ENCODE results near the gene CFTR.

Gene CFTR

DNA sequence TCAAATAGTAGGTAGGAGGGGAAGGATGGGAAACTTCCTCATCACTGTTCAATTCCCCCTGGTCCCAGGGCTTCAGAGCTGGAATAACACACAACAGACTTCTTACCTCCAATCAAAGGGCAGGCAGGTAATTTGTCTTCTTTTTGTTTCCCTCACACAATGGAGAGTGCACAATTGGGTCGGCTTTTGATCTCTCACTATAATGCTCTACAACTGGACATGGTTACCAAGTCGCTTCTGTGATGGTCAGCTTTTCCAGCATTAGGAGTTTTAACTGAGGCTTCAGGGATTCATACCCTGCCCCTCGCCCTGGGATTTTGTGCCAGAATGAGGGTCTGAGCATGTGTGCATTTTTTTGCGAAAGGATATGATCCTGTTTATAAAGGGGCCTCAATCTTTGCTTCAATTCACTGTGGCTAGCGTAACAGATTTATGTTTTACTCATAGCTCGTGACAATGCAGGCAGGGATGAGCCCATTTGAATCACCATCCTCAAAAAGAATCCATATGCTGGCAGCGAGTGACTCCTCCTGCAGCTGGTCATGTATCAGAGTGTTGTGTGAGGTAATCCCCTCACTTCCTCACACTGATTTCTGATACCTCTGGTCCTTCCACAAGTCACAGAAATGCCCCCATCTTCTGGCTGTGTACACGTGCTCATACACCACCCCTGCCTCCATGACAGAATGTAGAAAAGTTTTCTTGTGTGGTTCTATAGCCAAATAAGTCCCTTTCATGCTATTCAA, 203.8 kb downstream of the CFTR start:
- H3K9me3 ChIP-seq (ENCODE audit: insufficient read depth, low read length, severe bottlenecking): no peaks in the 10 kb centered on the region
- H3K36me3 ChIP-seq (ENCODE audit: insufficient read depth, low read length): no peaks in the 10 kb centered on the region
- no peak overlapping the region for H2AFZ ChIP-seq (ENCODE audit: low read depth, low read length)
- no peak overlapping the region for H3K4me3 ChIP-seq (ENCODE audit: low read depth in 1 of 2, low read length in 2 of 2)
- no peaks in the 10 kb centered on the region for H3K79me2 ChIP-seq (ENCODE audit: insufficient read depth, low read length)
- no peaks in the 10 kb centered on the region for H4K20me1 ChIP-seq (ENCODE audit: insufficient read depth, low read length)
- H3K9ac ChIP-seq (ENCODE audit: low read depth, low read length): no peak overlapping the region
- no peaks in the 10 kb centered on the region for H3K27me3 ChIP-seq (ENCODE audit: insufficient read depth, low read length, poor library complexity)
- H3K4me1 ChIP-seq (ENCODE audit: insufficient read depth, low read length): peaks cover 11% of the 10 kb centered on the region
- peak; percentile 41; the same call in 1 of the 3 replicates for ATAC-seq (ENCODE audit: insufficient read depth, low read depth)
- TF ChIP-seq, protein P1, sequence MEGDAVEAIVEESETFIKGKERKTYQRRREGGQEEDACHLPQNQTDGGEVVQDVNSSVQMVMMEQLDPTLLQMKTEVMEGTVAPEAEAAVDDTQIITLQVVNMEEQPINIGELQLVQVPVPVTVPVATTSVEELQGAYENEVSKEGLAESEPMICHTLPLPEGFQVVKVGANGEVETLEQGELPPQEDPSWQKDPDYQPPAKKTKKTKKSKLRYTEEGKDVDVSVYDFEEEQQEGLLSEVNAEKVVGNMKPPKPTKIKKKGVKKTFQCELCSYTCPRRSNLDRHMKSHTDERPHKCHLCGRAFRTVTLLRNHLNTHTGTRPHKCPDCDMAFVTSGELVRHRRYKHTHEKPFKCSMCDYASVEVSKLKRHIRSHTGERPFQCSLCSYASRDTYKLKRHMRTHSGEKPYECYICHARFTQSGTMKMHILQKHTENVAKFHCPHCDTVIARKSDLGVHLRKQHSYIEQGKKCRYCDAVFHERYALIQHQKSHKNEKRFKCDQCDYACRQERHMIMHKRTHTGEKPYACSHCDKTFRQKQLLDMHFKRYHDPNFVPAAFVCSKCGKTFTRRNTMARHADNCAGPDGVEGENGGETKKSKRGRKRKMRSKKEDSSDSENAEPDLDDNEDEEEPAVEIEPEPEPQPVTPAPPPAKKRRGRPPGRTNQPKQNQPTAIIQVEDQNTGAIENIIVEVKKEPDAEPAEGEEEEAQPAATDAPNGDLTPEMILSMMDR (IDR thresholded peaks at IDR 0.05; ENCODE audit: borderline replicate concordance, extremely low read depth, low read length, poor library complexity, severe bottlenecking): no peak
- TF ChIP-seq EZH2 (IDR thresholded peaks at IDR 0.05; ENCODE audit: borderline replicate concordance, low read depth, low read length, severe bottlenecking): no peak
- DNase-seq: no peak
- no peak overlapping the region for H3K27ac ChIP-seq (ENCODE audit: low read length)
- no peak overlapping the region for H3K4me2 ChIP-seq (ENCODE audit: insufficient read depth, low read length)

DNA sequence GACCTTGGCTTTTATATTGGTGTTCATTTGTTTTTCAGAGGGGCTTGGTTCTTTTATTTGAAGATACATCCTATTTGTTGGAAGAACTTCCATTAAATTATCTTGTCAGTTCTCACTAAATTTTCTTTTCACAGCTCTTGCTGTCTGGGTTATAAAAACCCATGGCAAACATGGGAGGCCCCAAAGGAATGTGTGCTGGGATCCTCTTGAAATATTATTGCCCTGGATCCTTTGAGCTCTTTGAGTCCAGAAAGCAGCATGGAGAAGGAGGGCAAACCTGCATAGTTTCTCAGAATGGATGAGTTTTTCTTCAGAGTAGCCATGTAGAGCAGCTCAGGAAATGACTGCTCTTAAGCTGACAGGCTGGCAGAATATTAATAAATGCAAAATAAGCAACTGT, 206.0 kb downstream of the CFTR start:
- ATAC-seq (ENCODE audit: insufficient read depth, low read depth): peak; percentile 16; the same call in 1 of the 3 replicates
- no peaks in the 10 kb centered on the region for H3K36me3 ChIP-seq (ENCODE audit: insufficient read depth, low read length)
- no peak overlapping the region for H3K9ac ChIP-seq (ENCODE audit: low read depth, low read length)
- H3K79me2 ChIP-seq (ENCODE audit: insufficient read depth, low read length): no peaks in the 10 kb centered on the region
- H3K4me3 ChIP-seq (ENCODE audit: low read depth in 1 of 2, low read length in 2 of 2): no peak overlapping the region
- H2AFZ ChIP-seq (ENCODE audit: low read depth, low read length): peak overlapping the region; percentile 33; the same call in 1 of the 2 replicates
- H3K27me3 ChIP-seq (ENCODE audit: insufficient read depth, low read length, poor library complexity): no peaks in the 10 kb centered on the region
- no peaks in the 10 kb centered on the region for H4K20me1 ChIP-seq (ENCODE audit: insufficient read depth, low read length)
- H3K4me2 ChIP-seq (ENCODE audit: insufficient read depth, low read length): no peak overlapping the region
- H3K4me1 ChIP-seq (ENCODE audit: insufficient read depth, low read length): peaks cover 11% of the 10 kb centered on the region
- TF ChIP-seq, protein P1 (IDR thresholded peaks at IDR 0.05; ENCODE audit: borderline replicate concordance, extremely low read depth, low read length, poor library complexity, severe bottlenecking): no peak
- no peak for TF ChIP-seq EZH2 (IDR thresholded peaks at IDR 0.05; ENCODE audit: borderline replicate concordance, low read depth, low read length, severe bottlenecking)
- DNase-seq: no peak
- no peak overlapping the region for H3K27ac ChIP-seq (ENCODE audit: low read length)
- no peaks in the 10 kb centered on the region for H3K9me3 ChIP-seq (ENCODE audit: insufficient read depth, low read length, severe bottlenecking)

DNA sequence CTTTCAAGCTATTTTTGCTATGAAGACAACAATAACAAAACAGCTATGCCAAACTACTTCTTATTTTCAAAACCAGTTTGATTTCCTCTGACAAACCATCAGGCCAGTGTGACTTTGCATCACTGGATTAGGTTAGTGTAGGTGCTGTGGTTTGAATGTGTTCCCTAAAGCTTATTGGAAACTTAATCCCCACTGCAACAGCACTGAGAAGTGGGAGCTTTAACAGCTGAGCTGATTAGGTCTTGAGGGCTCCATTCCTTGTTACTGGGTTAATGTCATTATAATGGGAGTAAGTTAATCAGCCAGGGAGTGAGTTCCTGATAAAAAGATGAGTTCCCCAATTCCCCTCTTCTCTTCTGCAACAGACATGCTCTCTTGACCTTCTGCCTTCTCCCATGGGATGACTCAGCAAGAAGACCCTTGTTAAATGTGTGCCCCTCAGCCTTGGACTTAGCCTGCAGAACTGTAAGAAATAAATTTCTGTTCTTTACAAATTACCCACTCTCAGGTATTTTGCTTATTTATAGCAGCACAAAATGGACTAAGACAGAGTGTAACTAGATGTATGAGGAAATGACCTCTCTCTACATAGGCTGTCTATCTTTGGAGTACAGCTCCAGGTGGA, 206.6 kb downstream of the CFTR start:
- peak overlapping the region; percentile 33 for H2AFZ ChIP-seq (ENCODE audit: low read depth, low read length)
- no peaks in the 10 kb centered on the region for H3K27me3 ChIP-seq (ENCODE audit: insufficient read depth, low read length, poor library complexity)
- peaks cover 11% of the 10 kb centered on the region for H3K4me1 ChIP-seq (ENCODE audit: insufficient read depth, low read length)
- TF ChIP-seq, protein P1 (IDR thresholded peaks at IDR 0.05; ENCODE audit: borderline replicate concordance, extremely low read depth, low read length, poor library complexity, severe bottlenecking): no peak
- TF ChIP-seq EZH2 (IDR thresholded peaks at IDR 0.05; ENCODE audit: borderline replicate concordance, low read depth, low read length, severe bottlenecking): no peak
- H3K79me2 ChIP-seq (ENCODE audit: insufficient read depth, low read length): no peaks in the 10 kb centered on the region
- H3K9me3 ChIP-seq (ENCODE audit: insufficient read depth, low read length, severe bottlenecking): no peaks in the 10 kb centered on the region
- ATAC-seq (ENCODE audit: insufficient read depth, low read depth) (peak; percentile 50; the same call in 2 of the 3 replicates), DNase-seq (no peak)
- H3K4me2 ChIP-seq (ENCODE audit: insufficient read depth, low read length): no peak overlapping the region
- no peak overlapping the region for H3K9ac ChIP-seq (ENCODE audit: low read depth, low read length)
- H4K20me1 ChIP-seq (ENCODE audit: insufficient read depth, low read length): no peaks in the 10 kb centered on the region
- no peaks in the 10 kb centered on the region for H3K36me3 ChIP-seq (ENCODE audit: insufficient read depth, low read length)
- no peak overlapping the region for H3K4me3 ChIP-seq (ENCODE audit: low read depth in 1 of 2, low read length in 2 of 2)
- H3K27ac ChIP-seq (ENCODE audit: low read length): no peak overlapping the region

All from DND-41 (cell line).